Lower lobe of right lung (tissue), 2 donors: ENCODE measurements around the gene IGFBP3. TPM values are rescaled to one million over a fixed set of nuclear protein-coding genes. Genes with fewer than 3 reads are reported as not detected.

Source experiments
- ATAC-seq, 2 donors: fragments of 200-7000 bp; cut with Tn5 transposase; one replicate each; pipeline ENCODE4 v1.9.1; 2020 to 2022; ENCODE audit warnings: mild to moderate bottlenecking in 2 of 2, moderate library complexity in 2 of 2
- DNase-seq: peaks from one replicate; pipeline ENCODE4 v3.0.0-alpha.2; 2020
- H3K27ac ChIP-seq: fragments of 200-600 bp; one replicate; pipeline ENCODE4 v1.8.0; 2022
- H3K27me3 ChIP-seq: fragments of 200-600 bp; one replicate; pipeline ENCODE4 v1.8.0; 2022; ENCODE audit warnings: low read depth
- H3K36me3 ChIP-seq: fragments of 200-600 bp; one replicate; pipeline ENCODE4 v1.8.0; 2022; ENCODE audit warnings: mild to moderate bottlenecking
- H3K4me1 ChIP-seq: fragments of 200-600 bp; one replicate; pipeline ENCODE4 v1.8.0; 2022
- H3K4me3 ChIP-seq: fragments of 200-600 bp; one replicate; pipeline ENCODE4 v1.8.0; 2022; ENCODE audit warnings: mild to moderate bottlenecking
- H3K9me3 ChIP-seq: fragments of 200-600 bp; one replicate; pipeline ENCODE4 v1.8.0; 2022
- intact Hi-C: fragments of 100-400 bp; cut with DNase I; formaldehyde crosslinking; loops from one replicate; pipeline ENCODE4 v1.11.0; 2022
- total RNA-seq: library from RNA; stranded (reverse); fragmentation: NEBNext Ultra II Directional; extraction: Animal tissue kit (Norgen Biotek cat#: 25700); gene quantifications from one replicate; pipeline ENCODE4 v1.2.1, GENCODE V29; 2021
- TF ChIP-seq, protein P1 (sequence below): fragments of 200-600 bp; IDR thresholded peaks from one replicate; pipeline ENCODE4 v1.8.0; 2022; ENCODE audit warnings: antibody characterized with exemption, mild to moderate bottlenecking
- donor health status: DM: no; HTN: yes; CAD: no; lungs with severe emphysema.

The IGFBP3 gene
- total RNA-seq, 1 donor from 2014 or later: 32.2 TPM

- no peak for DNase-seq
- intact Hi-C loops: loop anchor here (10.0 kb wide), 1 partner anchor 1272 kb away; no protein-coding TSS in a partner anchor
- no peak overlapping the region for H3K27ac ChIP-seq
- TF ChIP-seq, protein P1, sequence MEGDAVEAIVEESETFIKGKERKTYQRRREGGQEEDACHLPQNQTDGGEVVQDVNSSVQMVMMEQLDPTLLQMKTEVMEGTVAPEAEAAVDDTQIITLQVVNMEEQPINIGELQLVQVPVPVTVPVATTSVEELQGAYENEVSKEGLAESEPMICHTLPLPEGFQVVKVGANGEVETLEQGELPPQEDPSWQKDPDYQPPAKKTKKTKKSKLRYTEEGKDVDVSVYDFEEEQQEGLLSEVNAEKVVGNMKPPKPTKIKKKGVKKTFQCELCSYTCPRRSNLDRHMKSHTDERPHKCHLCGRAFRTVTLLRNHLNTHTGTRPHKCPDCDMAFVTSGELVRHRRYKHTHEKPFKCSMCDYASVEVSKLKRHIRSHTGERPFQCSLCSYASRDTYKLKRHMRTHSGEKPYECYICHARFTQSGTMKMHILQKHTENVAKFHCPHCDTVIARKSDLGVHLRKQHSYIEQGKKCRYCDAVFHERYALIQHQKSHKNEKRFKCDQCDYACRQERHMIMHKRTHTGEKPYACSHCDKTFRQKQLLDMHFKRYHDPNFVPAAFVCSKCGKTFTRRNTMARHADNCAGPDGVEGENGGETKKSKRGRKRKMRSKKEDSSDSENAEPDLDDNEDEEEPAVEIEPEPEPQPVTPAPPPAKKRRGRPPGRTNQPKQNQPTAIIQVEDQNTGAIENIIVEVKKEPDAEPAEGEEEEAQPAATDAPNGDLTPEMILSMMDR: no peak
- no peak overlapping the region for H3K4me3 ChIP-seq
- H3K27me3 ChIP-seq: peaks cover 9% of the 10 kb centered on the region
- peaks cover 8% of the 10 kb centered on the region for H3K4me1 ChIP-seq
- H3K36me3 ChIP-seq: no peaks in the 10 kb centered on the region
- no peak for ATAC-seq
- H3K9me3 ChIP-seq: no peaks in the 10 kb centered on the region
Measured at GRCh38 chr7:45912972-45913371, 8.1 kb downstream of the IGFBP3 start.

GRCh38 chr7:45911311-45911710 is 9.8 kb downstream of the IGFBP3 start:
- Histone ChIP-seq H3K27ac (no peak overlapping the region), H3K27me3 (no peaks in the 10 kb centered on the region), H3K4me1 (no peaks in the 10 kb centered on the region), H3K4me3 (no peak overlapping the region), H3K9me3 (no peaks in the 10 kb centered on the region), H3K36me3 (no peaks in the 10 kb centered on the region)
- TF ChIP-seq, protein P1: no peak
- ATAC-seq: no peak
- intact Hi-C loops: loop anchor here (10.0 kb wide), 1 partner anchor 1273 kb away; no protein-coding TSS in a partner anchor
- no peak for DNase-seq

GRCh38 chr7:45910855-45911254 is 10.2 kb downstream of the IGFBP3 start:
- intact Hi-C loops: loop anchor here (10.0 kb wide), 1 partner anchor 1274 kb away; no protein-coding TSS in a partner anchor
- no peak overlapping the region for H3K4me3 ChIP-seq
- ATAC-seq (no peak), DNase-seq (no peak)
- TF ChIP-seq, protein P1: no peak
- no peaks in the 10 kb centered on the region for H3K4me1 ChIP-seq
- H3K27ac ChIP-seq: no peak overlapping the region
- no peaks in the 10 kb centered on the region for H3K27me3 ChIP-seq
- no peaks in the 10 kb centered on the region for H3K9me3 ChIP-seq
- H3K36me3 ChIP-seq: no peaks in the 10 kb centered on the region

- H3K4me3 ChIP-seq: no peak overlapping the region
- no peaks in the 10 kb centered on the region for H3K36me3 ChIP-seq
- intact Hi-C loops: no loop called here
- H3K9me3 ChIP-seq: no peaks in the 10 kb centered on the region
- no peak overlapping the region for H3K27ac ChIP-seq
- no peaks in the 10 kb centered on the region for H3K4me1 ChIP-seq
- H3K27me3 ChIP-seq: no peaks in the 10 kb centered on the region
- DNase-seq (no peak), ATAC-seq (no peak)
- TF ChIP-seq, protein P1: no peak
Measured at GRCh38 chr7:45909561-45909960, 11.5 kb downstream of the IGFBP3 start.

- Histone ChIP-seq H3K27me3 (no peaks in the 10 kb centered on the region), H3K4me3 (no peak overlapping the region), H3K9me3 (no peaks in the 10 kb centered on the region), H3K27ac (no peak overlapping the region), H3K36me3 (no peaks in the 10 kb centered on the region), H3K4me1 (no peaks in the 10 kb centered on the region)
- intact Hi-C loops: no loop called here
- ATAC-seq: no peak
- TF ChIP-seq, protein P1: no peak
- DNase-seq: no peak
Measured at GRCh38 chr7:45902820-45903219, 18.3 kb downstream of the IGFBP3 start.

GRCh38 chr7:45901566-45901965 is 19.5 kb downstream of the IGFBP3 start:
- Histone ChIP-seq H3K27ac (no peak overlapping the region), H3K4me3 (no peak overlapping the region), H3K36me3 (no peaks in the 10 kb centered on the region), H3K27me3 (no peaks in the 10 kb centered on the region), H3K4me1 (no peaks in the 10 kb centered on the region), H3K9me3 (no peaks in the 10 kb centered on the region)
- ATAC-seq (no peak), DNase-seq (no peak)
- TF ChIP-seq, protein P1: no peak
- intact Hi-C loops: no loop called here
